Measurements from ENCODE around the gene NRN1.

DNA sequence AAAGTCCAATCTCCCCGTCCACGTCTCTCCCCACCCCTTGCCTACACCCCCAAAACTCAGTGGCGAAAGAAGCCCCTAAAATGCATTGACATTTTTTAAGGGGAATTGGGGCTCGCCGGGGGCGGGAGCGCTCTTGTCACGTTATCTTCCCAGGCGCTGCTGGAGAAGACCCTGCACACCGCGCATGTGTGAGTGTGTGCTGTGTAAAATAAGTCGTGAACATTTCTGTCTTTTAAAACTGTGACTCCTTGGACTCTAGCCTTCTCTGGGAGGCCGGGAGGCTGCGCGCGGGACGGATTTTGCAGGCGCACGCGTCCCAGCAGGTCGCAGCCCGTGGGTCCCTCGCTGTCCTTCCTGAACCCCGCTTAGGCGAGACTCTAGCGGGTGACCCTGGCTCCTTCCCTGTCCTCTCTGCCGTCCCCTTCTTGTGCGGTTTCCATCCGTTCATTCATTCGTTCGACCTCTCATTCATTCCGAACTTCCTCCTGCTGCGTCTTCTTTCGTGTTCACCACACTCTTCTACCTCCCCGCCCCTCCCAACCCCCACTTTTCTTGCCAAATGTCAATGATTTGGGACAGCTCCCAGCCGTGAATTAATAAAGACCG is 2.2 kb downstream of the NRN1 start:
- TF ChIP-seq POLR2A (IDR thresholded peaks at IDR 0.05), result no peak
- TF ChIP-seq, protein P1, sequence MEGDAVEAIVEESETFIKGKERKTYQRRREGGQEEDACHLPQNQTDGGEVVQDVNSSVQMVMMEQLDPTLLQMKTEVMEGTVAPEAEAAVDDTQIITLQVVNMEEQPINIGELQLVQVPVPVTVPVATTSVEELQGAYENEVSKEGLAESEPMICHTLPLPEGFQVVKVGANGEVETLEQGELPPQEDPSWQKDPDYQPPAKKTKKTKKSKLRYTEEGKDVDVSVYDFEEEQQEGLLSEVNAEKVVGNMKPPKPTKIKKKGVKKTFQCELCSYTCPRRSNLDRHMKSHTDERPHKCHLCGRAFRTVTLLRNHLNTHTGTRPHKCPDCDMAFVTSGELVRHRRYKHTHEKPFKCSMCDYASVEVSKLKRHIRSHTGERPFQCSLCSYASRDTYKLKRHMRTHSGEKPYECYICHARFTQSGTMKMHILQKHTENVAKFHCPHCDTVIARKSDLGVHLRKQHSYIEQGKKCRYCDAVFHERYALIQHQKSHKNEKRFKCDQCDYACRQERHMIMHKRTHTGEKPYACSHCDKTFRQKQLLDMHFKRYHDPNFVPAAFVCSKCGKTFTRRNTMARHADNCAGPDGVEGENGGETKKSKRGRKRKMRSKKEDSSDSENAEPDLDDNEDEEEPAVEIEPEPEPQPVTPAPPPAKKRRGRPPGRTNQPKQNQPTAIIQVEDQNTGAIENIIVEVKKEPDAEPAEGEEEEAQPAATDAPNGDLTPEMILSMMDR (IDR thresholded peaks at IDR 0.05), result no peak
